ENCODE results near the gene TOGARAM2.
"Not testable (repeated sequence)": the region's sequence is repeated elsewhere in the genome, so short reads cannot be mapped to it uniquely, and the experiment has no call there.

TOGARAM2 gene

GRCh38 chr2:28977176-28977875 is 3.8 kb upstream of the TOGARAM2 start:
- no peak for DNase-seq (ENCODE audit: low read depth in 2 of 2)

- DNase-seq (ENCODE audit: low read depth in 2 of 2) = not testable (repeated sequence)
Measured at GRCh38 chr2:28978001-28978400, 3.1 kb upstream of the TOGARAM2 start.

- DNase-seq (ENCODE audit: low read depth in 2 of 2) = no peak
Measured at GRCh38 chr2:28978606-28979005, 2.5 kb upstream of the TOGARAM2 start.

- no peak for DNase-seq (ENCODE audit: low read depth in 2 of 2)
Measured at GRCh38 chr2:28979041-28979440, 2.1 kb upstream of the TOGARAM2 start.

- DNase-seq (ENCODE audit: low read depth in 2 of 2) = no peak
Measured at GRCh38 chr2:28979576-28980366, 1.3 kb upstream of the TOGARAM2 start.

- no peak for DNase-seq (ENCODE audit: low read depth in 2 of 2)
Measured at GRCh38 chr2:28980368-28981015, 606 bp upstream of the TOGARAM2 start.

- DNase-seq (ENCODE audit: low read depth in 2 of 2) = no peak
Measured at GRCh38 chr2:28981620-28982376, 700 bp downstream of the TOGARAM2 start.

GRCh38 chr2:28982381-28982950 is 1.4 kb downstream of the TOGARAM2 start:
- no peak for DNase-seq (ENCODE audit: low read depth in 2 of 2)

GRCh38 chr2:28986429-28986828 is 5.3 kb downstream of the TOGARAM2 start:
- DNase-seq (ENCODE audit: low read depth in 2 of 2) = no peak

- DNase-seq (ENCODE audit: low read depth in 2 of 2) = no peak
Measured at GRCh38 chr2:28989973-28990372, 8.9 kb downstream of the TOGARAM2 start.

- DNase-seq (ENCODE audit: low read depth in 2 of 2) = no peak
Measured at GRCh38 chr2:28990445-28990844, 9.3 kb downstream of the TOGARAM2 start.

- DNase-seq (ENCODE audit: low read depth in 2 of 2) = no peak
Measured at GRCh38 chr2:28991021-28991420, 9.9 kb downstream of the TOGARAM2 start.

GRCh38 chr2:28991460-28991859 is 10.4 kb downstream of the TOGARAM2 start:
- DNase-seq (ENCODE audit: low read depth in 2 of 2) = no peak

- no peak for DNase-seq (ENCODE audit: low read depth in 2 of 2)
Measured at GRCh38 chr2:28993206-28993960, 12.3 kb downstream of the TOGARAM2 start.

- DNase-seq (ENCODE audit: low read depth in 2 of 2) = no peak
Measured at GRCh38 chr2:28994074-28994473, 13.0 kb downstream of the TOGARAM2 start.

GRCh38 chr2:28994679-28995078 is 13.6 kb downstream of the TOGARAM2 start:
- DNase-seq (ENCODE audit: low read depth in 2 of 2) = no peak

- DNase-seq (ENCODE audit: low read depth in 2 of 2) = no peak
Measured at GRCh38 chr2:28995765-28996750, 15.0 kb downstream of the TOGARAM2 start.

- DNase-seq (ENCODE audit: low read depth in 2 of 2) = no peak
Measured at GRCh38 chr2:28997237-28997846, 16.2 kb downstream of the TOGARAM2 start.
